Suppressor macrophage treated with lipopolysaccharide for 4 hours (primary cell): ENCODE measurements around the gene COL25A1.

Experiments
- DNase-seq: peaks from one replicate; pipeline ENCODE4 v3.0.0-alpha.2; 2020

The COL25A1 gene

DNA sequence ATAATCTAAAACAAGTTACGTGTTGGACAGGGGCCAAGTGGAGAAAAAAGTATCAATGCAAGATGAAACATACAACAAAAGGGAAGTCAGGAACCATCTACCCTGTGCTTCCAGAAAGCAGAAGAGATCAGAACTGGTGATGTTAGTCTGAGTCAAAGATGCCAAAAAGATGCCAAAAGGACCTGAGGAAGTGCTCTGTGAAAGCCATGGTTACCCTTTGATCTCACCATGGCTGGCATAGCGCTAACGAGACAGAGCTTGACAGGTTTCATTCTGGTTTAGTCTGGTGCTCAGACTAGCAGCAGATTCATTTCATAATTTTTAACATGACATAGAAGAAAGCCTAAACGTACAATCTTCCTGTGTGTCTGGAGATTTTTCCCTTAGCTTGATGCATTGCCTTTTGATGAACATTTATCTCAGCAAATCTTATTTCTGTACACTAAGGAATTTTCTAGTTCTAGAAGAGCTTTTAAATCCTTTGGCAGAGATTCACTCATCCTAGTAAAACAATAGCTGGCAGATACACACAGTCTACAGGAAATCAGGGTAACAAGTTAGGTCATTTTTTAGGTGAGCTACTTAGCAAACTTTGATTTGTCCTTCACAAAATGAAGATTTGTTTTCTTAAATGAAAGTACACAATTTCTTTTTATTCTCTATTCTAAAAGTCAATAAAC, 87.7 kb downstream of the COL25A1 start:
- DNase-seq, result no peak

DNA sequence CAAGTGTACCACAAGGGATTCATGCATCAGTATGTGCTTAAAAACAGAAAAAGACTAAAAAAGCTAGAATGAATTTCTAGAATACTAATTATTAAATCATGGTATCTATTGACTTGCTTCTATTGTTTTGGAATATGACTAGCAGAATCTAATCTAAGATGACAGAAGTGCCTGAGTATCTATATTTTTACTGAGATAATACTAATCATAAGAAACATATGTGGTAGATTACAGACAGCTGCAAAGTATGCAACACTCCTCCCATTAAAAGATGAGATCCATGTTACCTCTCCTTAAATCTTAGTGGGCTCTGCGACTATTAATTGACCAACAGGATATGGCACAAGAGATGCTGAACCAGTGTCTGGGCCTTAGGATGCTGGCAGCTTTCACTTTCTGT, 89.4 kb downstream of the COL25A1 start:
- no peak for DNase-seq

DNA sequence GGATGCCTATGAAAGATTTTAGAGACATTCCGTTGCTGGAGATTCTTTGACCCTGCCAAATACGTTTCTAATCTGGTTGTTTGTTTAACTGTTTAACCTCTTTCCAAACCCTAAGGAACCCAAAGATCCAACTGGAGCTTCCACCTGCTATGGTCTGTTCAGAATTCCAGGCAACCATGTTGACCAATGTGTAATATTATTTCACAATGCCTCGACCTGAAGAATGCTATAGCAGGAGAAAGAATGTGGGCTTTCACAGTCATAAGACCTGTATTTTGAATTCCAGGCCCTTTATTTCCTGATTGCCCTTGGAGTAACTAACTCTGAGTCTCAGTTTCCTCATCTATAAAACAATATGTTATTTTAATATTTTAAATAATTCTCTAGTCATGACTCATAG, 90.8 kb downstream of the COL25A1 start:
- no peak for DNase-seq

DNA sequence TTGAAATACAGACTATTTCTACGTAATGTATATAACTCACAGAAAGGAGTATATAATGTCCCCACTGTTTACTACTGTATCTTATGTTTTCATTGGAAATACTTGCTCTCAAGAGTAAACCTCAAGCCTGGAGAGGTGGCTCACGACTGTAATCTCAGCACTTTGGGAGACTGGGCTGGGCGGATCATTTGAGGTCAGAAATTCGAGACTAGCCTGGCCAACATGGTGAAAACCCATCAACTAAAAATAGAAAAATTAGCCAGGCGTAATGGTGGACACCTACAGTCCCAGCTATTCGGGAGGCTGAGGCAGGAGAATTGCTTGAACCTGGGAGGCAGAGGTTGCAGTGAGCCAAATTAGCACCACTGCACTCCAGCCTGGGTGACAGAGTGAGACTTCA, 92.8 kb downstream of the COL25A1 start:
- no peak for DNase-seq

DNA sequence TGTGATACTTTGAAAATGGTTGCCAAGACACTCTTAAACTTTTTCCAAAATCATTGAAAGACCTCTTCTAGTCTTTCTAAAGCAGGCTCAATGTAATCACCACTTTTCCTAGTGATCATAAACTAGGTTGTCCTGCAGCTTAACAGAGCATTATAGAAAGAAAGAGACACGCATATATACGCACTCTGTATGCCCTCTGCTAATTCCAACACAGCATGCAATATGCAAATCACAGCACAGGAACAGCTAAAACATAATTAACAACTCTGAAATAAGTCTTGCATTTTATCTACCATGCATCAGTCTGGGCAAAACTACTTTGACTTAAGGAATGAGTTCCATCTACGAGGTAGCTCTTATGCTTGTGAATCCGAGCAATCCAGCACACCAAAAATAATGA, 94.6 kb downstream of the COL25A1 start:
- DNase-seq, result no peak

DNA sequence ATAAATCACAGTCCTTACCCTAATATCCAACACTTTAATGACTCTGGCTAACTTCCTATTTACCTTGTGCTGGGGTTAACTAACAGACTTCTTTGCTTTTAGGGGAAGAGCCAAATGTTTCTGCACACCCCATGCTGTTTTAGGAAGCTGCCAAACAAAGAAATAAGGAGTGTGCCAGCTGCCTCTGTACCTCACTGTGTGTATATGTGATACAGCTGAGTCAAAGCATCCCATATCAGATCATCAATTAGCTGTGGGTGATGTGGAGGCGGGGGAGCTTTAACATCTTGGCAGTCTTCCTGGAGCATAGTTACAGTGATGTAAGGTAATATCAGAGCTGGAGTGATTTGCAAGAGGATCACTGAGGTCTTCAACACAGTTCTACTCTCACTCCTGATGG, 95.4 kb downstream of the COL25A1 start:
- DNase-seq, result no peak

DNA sequence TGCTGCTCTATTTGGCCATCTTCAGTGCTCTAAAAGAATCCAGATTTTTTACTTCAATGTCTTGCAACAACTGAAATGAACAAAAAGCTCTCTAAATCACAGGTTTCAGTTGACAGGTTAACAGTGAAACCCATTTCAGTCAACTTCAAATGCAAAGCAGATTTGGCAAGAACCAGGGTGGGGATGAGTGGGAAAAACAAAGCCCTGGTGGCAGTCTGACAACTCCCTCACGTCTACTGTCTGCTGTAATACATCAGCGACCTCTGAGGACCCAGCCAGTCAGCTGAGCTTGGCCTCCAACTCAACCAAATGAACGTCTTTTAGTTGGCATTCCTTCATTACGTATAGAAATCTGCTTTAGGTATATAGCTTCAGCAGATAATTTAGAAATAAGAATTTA, 95.8 kb downstream of the COL25A1 start:
- no peak for DNase-seq

DNA sequence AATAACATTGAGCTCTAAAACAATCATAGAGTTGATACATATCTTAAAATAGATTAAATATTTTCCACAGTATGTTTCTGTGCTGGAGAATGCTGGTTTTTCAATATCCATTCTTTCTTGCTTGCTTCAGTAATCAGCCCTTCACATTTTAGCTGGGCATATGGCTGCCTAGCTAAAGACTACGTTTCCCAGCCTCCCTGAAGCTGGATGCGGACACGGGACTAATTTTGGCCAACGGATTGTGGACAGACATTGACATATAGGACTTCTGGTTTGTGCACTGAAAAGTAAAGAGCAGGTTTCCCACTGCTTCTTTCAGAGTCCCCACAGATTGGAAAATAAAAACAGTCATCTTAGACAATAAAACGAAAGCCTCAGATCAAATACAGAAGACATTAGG, 97.3 kb downstream of the COL25A1 start:
- no peak for DNase-seq

DNA sequence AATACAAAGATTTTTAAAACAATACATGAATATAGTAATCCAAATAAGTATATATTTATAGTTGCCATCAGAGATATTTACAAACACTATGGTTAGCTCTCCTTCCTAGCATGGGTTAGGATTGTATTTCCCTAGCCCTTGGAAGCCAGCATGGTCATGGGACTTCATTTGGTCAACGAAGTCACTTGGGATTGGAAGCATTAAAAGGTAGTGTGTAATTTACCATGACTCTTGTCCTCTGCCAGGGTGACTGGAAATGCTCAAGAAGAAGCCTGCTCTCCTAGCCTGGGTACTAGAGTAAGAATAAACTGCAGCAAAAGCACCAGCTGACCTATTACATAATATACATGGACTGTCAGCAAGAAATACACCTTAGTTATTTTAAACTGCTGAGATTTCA, 102.9 kb downstream of the COL25A1 start:
- DNase-seq, result no peak

DNA sequence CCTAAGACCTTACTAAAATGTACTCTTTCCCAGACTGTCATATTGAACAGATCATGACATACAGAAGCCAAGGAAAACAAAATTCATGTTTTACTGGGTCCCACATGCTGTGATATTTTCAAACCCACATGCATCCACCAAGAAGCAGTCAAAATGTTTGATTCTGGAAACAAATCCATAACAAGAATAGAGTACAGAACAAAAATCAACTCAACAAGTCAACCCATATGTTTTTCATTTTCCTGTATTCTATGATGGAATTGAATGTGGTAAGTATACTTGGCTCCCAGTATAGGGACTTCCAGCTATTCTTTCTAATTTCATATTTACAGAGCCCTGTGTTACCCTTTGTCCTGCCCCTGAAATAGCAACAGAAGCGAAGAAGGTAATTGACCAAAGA, 106.8 kb downstream of the COL25A1 start:
- no peak for DNase-seq

DNA sequence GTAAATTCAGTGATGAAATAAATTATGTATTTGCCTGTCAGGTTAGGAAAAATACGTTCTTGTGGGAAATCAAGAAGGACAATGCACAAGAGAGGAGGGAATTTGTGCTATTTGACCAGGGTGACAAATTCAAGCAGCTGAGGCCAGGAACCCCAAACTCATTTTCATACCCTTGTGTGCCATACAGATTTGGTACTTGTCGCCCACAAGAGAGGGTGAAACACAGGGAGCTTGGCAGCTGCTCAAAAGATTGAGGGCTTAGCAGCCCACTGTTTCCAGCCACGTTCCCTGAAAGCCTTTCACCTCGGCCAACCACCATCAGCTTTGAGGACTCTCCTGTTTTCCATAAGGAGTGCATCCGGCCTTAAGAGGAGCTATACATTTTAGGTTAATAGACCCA, 111.2 kb downstream of the COL25A1 start:
- no peak for DNase-seq

DNA sequence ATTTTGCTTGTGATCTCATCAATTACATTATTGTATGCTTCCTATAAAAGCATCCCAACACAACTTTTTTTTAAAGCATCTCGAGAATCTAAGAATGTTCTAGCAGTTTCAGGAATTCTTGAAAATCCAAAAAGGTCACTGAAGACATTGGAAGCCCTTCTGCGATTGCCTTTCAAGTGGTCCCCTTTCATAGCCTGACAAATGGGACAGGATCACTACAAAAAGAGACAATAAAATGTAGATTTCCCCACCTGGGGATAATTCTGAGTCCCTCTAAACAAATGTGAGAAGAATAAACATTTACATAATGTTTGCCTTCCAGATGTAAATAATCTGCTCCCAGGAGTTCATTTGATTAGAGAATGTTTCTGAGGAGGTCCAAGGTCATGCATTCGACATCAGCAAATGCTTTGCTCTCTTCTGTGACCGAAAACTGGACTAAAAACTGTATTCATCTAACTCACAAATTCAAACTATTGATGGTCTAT, 116.0 kb downstream of the COL25A1 start:
- no peak for DNase-seq

DNA sequence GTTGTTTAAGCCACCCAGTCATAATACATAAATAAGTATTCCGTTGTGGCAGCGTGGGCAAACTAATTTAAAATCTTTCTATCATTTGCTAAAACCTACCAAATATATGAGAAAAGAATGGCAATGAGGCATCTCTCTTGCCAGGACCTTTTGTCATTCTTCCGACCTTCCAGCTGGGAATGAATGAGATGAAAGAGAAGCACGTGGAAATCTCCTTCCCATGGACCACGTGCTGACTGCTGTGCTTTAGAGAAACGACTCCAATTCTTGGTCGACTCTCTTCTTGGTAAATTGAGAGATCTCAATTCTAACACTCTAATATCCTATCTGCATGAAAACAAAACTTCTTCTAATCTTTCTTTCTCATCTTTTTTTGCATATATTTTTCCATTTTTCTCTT, 116.5 kb downstream of the COL25A1 start:
- DNase-seq, result no peak

DNA sequence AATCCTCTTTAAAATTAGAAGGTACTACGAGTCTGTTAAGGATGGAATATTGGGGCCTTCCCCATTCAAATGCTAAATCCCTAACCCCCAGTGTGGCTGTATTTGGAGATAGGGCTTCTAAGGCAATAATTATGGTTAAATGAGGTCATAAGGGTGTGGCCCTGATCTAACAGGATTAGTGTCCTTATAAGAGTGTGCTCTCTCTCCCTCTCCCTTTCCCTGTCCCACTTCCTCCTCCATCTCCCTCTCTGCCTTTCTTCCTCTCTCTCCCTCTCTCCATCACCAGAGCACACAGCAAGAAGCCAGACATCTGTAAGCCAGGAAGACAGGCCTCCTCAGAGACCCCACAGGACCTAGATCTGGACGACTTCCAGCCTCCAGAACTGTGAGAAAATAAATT, 116.9 kb downstream of the COL25A1 start:
- no peak for DNase-seq

DNA sequence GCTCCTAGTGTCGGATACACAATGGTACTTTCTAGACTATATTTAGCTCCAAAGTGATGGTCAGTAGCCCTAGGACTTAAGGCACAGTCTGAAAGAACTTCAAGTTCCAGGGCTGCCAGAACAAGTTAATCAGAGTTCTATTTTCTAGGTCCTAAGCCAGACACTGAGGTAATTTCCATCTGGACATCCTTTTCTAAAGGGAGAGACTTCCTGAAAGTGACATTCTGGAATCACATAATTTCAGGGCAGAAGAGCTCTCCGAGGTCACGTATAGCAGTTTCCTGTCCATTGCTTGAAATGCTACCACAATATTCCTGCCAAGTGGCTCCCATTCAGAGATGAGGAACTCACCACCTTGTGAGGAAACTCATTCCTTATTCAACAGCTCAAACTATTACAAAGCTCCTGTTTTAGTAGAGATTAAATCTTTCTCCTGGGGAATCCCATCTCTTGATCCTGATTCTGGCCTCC, 117.9 kb downstream of the COL25A1 start:
- DNase-seq, result no peak

DNA sequence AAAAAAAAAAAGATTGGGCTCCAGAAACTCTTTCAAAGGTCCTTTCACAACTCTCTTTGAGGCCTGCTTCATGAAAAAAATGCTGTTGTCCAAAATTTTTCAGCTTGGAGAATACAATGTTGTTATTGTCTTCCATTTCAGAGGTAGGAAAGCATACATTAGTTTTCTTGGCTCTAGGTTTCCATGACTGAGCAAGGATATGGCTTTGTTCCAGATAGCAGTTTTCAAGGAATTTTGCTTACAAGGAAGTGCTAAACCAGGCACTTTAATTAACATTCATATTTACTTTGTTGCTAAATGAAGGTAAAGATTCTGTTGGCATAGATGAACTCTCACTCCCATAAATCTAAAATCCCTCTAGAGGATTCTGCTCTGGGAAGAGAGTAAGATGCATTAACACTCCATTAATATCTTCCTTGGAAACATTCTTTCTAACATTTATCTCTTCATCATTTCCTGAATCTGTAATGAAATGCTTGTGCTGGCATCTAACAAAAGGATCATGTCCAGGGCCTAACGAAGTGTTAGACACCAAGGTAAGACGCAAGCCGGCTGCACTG, 118.4 kb downstream of the COL25A1 start:
- DNase-seq, result no peak

DNA sequence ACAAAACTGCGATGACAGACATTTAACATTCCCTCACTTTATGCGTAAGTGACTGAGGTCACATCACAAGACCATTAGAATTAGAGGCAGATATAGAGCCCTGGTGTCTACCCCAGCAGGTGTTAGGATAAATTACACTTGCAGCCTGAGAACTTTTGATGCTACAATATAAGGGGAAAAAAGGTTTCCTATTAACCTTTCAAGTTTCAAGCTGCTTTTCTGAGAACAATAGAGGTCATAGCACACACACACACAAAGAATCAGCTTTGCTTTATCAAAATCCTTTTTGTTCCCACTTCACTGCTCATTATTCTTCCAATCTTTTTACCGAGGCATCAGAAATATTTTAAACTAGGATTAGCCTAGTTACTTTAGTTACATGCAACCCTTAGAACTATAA, 119.8 kb downstream of the COL25A1 start:
- DNase-seq, result no peak

DNA sequence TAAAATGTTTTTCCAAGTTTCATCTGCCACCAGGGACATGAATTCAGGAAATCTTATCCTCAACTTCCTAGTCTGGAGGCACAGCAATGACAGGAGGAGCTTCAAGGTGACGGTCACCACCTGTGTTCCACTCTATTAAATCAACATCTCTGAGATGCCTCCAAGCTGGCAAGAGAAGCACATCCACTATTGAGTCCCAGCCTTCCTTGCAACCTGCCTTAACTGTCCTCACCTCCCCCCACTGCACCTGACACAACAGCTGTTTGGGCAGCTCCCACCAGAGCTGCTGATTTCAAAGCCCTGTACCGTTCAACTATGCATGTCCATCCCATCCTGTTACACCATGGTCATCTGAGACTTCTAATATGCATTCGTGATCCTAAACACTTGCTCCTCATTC, 123.4 kb downstream of the COL25A1 start:
- no peak for DNase-seq

DNA sequence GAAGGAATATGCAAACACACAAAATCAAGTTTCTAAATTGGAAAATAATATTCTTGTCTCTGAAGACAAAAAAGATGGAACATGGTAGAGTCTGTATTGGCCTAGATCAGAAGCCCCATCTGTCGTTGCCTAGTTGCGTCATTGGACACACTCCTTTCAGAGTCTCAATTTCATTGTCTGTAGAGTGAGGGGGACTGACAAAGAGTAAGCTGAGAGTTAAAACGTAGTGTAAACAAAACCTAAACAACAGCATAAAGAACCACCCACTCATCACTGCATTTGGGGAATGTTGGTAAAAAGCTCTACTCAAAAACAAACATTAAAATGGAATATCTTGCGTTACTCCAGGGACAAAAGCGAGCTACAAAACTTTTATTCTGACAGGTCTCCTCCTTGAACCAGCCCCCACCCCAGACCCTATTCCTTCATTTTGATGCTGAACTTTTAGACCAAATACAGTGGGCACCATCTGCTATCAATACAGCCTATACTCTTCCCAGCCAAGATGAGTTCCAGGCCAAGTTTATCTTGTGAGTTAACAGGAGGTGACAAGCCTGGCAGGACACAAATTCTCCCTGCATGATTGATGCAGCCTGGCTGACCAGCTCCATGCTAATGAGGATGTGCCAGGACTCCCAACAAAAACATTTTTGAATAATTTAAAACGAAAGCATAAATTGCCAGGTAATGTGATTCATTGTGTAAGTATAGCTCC, 125.2 kb downstream of the COL25A1 start:
- no peak for DNase-seq

DNA sequence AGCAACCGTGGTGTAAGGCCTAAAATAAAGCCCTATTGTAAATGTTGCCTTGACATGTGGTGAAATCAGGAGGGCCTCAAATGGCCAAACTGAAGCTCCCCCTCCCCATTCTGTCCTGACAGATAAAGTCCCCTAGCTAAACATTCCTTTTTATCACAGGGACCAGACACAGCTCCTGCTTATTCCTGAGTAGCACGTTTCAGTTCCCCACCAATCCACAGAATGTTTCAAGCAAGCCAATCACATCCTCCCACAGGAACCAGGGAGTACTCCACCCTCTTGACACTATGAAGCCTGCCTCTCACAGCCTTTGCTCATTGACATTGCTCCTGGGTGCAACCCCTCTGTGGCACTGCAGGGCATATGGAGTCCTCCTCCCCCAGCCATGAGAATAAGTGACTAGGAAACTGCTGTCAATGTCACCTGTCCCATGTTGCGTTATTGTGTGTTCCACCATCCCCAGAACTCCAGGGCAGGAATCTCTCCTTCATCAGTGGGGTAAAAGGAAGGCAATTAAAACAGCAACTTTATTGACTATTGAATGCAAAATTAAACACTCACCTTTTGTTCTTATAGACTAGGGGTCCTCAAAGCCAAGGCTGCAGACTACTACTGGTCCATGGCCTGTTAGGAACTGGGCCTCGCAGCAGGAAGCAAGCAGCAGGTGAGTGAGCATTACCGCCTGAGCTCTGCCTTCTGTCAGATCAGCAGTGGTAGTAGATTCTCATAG, 128.1 kb downstream of the COL25A1 start:
- DNase-seq, result no peak

DNA sequence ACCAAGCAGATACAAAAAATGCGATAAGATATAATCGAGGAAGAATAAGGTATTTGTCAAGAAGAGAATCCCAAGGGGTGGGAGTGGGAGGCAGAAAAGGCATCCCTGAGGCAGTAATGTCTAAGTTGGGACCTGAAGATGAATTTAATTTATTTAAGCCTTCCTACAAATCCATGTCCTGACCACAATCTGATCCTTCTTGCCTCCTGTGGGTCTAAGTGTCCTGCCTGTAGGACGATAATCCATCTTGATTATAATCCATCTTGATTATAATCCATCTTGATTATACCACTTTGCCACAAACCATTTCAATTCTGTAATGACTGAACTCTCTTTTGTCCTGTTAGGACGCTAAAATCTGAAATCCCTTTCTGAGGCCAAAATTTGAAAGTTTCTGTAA, 130.2 kb downstream of the COL25A1 start:
- no peak for DNase-seq

DNA sequence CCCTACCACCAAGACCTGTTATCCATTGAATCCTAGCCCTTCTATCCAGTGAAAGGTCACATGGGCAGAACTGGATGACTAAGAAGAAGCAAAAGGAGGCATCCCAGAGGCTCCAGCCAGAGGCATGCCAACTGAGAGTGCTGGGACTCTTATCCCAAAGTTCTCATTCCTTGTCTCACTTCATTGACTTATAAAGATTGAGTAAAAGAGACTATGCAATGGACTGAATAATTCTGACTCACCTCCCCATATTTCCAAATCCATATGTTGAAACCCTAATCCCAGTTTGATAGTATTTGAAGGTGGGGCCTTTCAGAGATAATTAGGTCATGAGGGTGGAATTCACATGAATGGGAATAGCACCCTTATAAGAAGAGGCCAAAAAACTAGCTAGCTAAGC, 131.4 kb downstream of the COL25A1 start:
- peak; percentile 5 for DNase-seq

DNA sequence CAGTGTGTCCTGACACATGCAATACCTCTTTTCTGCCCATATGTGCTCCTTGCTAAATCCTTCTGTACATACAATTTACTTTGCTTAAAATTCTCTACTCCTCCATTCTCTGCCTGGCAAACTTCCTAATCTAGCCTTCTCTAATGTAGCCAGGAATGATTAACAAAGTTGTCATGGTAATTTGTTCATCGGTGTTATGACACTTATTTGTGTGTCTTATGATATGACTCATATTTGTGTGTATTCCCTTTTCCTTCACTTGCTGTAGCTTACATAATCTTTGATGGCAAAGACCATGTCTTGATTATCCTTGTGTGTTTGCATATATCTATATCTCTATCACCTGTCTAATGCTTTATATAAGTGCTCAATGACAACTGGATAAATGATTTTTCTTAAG, 133.3 kb downstream of the COL25A1 start:
- peak; percentile 5 for DNase-seq

DNA sequence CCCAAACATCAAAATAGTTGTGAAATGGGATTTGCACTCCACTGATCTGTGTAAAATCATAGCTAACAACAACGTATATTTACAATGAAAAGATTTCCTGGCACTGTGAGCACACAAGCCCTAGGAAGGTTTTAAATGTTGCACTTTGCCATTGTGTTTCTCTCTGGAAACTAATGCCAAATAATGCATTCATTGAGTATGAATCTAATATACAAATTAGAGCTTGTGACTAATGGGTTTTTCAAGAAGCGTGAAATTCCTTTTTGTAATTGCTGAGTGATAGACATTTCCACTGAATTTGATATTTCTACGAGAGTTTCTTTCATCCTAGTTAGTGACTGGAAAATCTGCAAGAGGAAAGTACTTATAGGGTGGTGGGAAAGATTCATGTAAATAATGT, 135.9 kb downstream of the COL25A1 start:
- no peak for DNase-seq
